Measurements from ENCODE around the gene INPP4B. TPM values are rescaled to one million over a fixed set of nuclear protein-coding genes. Genes with fewer than 3 reads are reported as not detected.

The INPP4B gene
- total and polyA plus RNA-seq, 2 donors from 2014 or later: 2.6 to 18.9 TPM

DNA sequence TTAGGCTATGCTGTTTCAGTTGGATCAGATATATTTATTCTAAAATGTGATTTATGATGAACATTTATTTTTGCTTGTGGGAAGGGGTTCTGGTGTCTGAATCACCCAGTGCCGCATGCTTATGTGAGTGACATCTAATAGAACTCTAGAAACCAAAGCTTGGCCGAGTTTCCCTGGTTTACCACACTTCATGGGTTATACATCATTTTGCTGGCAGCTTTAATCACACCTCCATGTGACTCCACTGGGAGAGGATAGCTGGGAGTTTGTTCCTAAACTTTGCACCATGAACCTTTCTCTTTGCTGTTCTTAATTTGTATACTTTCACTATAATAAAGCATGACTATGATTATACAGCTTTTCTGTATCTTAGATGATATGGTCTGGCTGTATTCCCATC lies 382.9 kb downstream of the INPP4B start:
- Histone ChIP-seq H3K4me1 (ENCODE audit: control insufficient read depth in 2 of 3, insufficient read depth in 2 of 3, low read depth in 1 of 3, low read length in 3 of 3) (no peaks in the 10 kb centered on the region), H3K9ac (ENCODE audit: low read length in 3 of 3) (no peak overlapping the region), H3K27ac (ENCODE audit: low read depth in 2 of 2, low read length in 2 of 2) (no peak overlapping the region), H3K36me3 (ENCODE audit: control insufficient read depth in 2 of 3, insufficient read depth in 3 of 3, low read length in 3 of 3) (no peaks in the 10 kb centered on the region), H3K27me3 (ENCODE audit: control insufficient read depth, insufficient read depth, low read length) (no peaks in the 10 kb centered on the region), H3K4me3 (ENCODE audit: low read length in 3 of 3) (no peak overlapping the region), H3K9me3 (ENCODE audit: control insufficient read depth in 2 of 3, insufficient read depth in 1 of 3, low read length in 3 of 3) (no peaks in the 10 kb centered on the region)
- intact Hi-C loops (cut with DNase I): no loop called here
- TF ChIP-seq, protein P1, sequence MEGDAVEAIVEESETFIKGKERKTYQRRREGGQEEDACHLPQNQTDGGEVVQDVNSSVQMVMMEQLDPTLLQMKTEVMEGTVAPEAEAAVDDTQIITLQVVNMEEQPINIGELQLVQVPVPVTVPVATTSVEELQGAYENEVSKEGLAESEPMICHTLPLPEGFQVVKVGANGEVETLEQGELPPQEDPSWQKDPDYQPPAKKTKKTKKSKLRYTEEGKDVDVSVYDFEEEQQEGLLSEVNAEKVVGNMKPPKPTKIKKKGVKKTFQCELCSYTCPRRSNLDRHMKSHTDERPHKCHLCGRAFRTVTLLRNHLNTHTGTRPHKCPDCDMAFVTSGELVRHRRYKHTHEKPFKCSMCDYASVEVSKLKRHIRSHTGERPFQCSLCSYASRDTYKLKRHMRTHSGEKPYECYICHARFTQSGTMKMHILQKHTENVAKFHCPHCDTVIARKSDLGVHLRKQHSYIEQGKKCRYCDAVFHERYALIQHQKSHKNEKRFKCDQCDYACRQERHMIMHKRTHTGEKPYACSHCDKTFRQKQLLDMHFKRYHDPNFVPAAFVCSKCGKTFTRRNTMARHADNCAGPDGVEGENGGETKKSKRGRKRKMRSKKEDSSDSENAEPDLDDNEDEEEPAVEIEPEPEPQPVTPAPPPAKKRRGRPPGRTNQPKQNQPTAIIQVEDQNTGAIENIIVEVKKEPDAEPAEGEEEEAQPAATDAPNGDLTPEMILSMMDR (IDR thresholded peaks at IDR 0.05; ENCODE audit: borderline replicate concordance, extremely low read depth, insufficient read depth): no peak
- FAIRE-seq: no peak
- DNase-seq: peak in 3 of 5 donors; percentile 22 to 50 (median 45)

DNA sequence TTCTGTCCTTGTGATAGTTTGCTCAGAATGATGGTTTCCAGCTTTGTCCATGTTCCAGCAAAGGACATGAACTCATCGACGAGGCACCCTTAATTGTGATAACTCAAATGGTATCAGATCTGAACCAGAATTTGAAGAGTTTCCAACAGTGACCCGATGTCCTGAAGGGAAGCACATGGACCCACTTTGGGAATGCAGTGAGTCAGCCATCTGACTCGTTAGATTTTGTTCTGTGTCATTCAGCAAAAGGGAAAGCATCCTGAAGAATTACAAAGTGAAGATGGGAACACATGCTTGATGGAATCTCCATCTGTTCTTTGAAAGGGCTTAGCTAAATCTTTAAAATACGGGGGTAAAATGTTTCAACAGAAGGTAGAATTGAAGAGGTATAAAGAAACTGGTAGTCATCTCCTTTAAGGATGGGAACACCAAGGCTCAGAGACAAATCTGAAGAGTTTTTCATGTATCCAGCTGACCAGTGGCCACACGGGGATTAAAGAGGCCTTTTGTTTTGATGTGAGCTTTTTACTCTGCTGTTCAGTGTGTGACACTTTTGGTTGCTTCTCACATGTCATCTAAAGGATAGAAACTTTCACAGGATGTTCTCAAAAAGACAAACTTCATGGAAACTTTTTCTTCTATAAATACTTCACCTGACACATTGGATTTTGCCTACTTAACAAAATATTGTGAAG lies 393.8 kb downstream of the INPP4B start:
- Histone ChIP-seq H3K9ac (ENCODE audit: low read length in 3 of 3) (no peak overlapping the region), H3K27ac (ENCODE audit: low read depth in 2 of 2, low read length in 2 of 2) (no peak overlapping the region), H3K27me3 (ENCODE audit: control insufficient read depth, insufficient read depth, low read length) (no peaks in the 10 kb centered on the region), H3K9me3 (ENCODE audit: control insufficient read depth in 2 of 3, insufficient read depth in 1 of 3, low read length in 3 of 3) (no peaks in the 10 kb centered on the region), H3K4me3 (ENCODE audit: low read length in 3 of 3) (no peak overlapping the region), H3K4me1 (ENCODE audit: control insufficient read depth in 2 of 3, insufficient read depth in 2 of 3, low read depth in 1 of 3, low read length in 3 of 3) (no peaks in the 10 kb centered on the region), H3K36me3 (ENCODE audit: control insufficient read depth in 2 of 3, insufficient read depth in 3 of 3, low read length in 3 of 3) (no peaks in the 10 kb centered on the region)
- TF ChIP-seq, protein P1 (IDR thresholded peaks at IDR 0.05; ENCODE audit: borderline replicate concordance, extremely low read depth, insufficient read depth): no peak
- DNase-seq (no peak), FAIRE-seq (no peak)
- intact Hi-C loops (cut with DNase I): no loop called here

DNA sequence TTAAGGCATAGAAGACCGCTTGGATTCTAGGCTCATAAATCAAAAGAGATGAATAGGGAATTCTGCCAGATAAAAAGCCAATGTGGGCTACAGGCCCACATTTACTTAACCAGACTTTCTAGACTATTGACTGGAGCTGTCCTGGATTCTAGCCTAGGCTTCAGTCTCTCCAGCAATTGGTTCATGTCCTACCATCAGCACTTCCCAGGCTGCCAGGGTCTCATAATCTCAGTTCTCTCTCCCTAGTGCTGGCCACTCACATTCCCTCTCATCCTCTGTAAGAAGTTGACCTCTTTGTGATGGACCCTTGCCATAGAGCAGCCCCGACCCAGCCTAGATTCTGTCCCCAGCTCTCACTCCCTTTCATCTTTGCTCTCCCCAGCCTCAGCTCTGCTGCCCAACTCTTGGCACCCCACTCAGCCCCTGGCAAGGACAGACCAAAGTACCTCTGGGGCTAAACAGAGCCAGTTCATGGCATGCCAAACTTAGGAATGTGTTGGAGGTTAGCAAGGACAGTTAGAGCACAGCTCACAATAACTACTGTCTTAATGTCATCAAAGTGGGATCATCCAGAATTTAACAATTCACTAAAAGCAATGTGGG lies 396.2 kb downstream of the INPP4B start:
- Histone ChIP-seq H3K36me3 (ENCODE audit: control insufficient read depth in 2 of 3, insufficient read depth in 3 of 3, low read length in 3 of 3) (no peaks in the 10 kb centered on the region), H3K4me1 (ENCODE audit: control insufficient read depth in 2 of 3, insufficient read depth in 2 of 3, low read depth in 1 of 3, low read length in 3 of 3) (no peaks in the 10 kb centered on the region), H3K27ac (ENCODE audit: low read depth in 2 of 2, low read length in 2 of 2) (no peak overlapping the region), H3K4me3 (ENCODE audit: low read length in 3 of 3) (no peak overlapping the region), H3K9me3 (ENCODE audit: control insufficient read depth in 2 of 3, insufficient read depth in 1 of 3, low read length in 3 of 3) (no peaks in the 10 kb centered on the region), H3K9ac (ENCODE audit: low read length in 3 of 3) (no peak overlapping the region), H3K27me3 (ENCODE audit: control insufficient read depth, insufficient read depth, low read length) (no peaks in the 10 kb centered on the region)
- TF ChIP-seq, protein P1 (IDR thresholded peaks at IDR 0.05; ENCODE audit: borderline replicate concordance, extremely low read depth, insufficient read depth): no peak
- FAIRE-seq (no peak), DNase-seq (no peak)
- intact Hi-C loops (cut with DNase I): no loop called here
